Bronchial epithelial cell (primary cell): ENCODE measurements around the gene NOTCH1. TPM values are rescaled to one million over a fixed set of nuclear protein-coding genes. Genes with fewer than 3 reads are reported as not detected.

Source experiments
- DNase-seq: peaks from one replicate; pipeline ENCODE4 v3.0.0-alpha.2; 2010; ENCODE audit warnings: low read depth
- FAIRE-seq: peaks from 2 replicates; lab custom pipeline; 2011; peaks lifted over from hg19 to GRCh38; lab: Jason Lieb, UNC
- H3K27me3 ChIP-seq: 2 replicates; pipeline ENCODE4 v1.5.1; 2011; ENCODE audit warnings: low read length; ENCODE audit not compliant: control insufficient read depth, insufficient read depth
- H3K36me3 ChIP-seq: 2 replicates; pipeline ENCODE4 v1.5.1; 2011; ENCODE audit warnings: low read length; ENCODE audit not compliant: control insufficient read depth, insufficient read depth
- H3K4me3 ChIP-seq: 2 replicates; pipeline ENCODE4 v1.5.1; 2011; ENCODE audit warnings: mild to moderate bottlenecking, low read depth, low read length, control low read depth
- CTCF ChIP-seq: IDR thresholded peaks from 2 replicates; pipeline ENCODE4 v1.5.1; 2011; ENCODE audit warnings: mild to moderate bottlenecking, moderate library complexity, low read length, control low read depth, inconsistent platforms; ENCODE audit not compliant: insufficient read depth, severe bottlenecking
- total RNA-seq: library from RNA; depleted of rRNA; stranded (reverse); fragments of >200 nt; gene quantifications from 2 replicates; pipeline ENCODE4 v1.2.1, GENCODE V29; 2014

Gene NOTCH1
- total RNA-seq, 1 donor from 2014 or later: 70.0 TPM

GRCh38 chr9:136519263-136520052 is 26.4 kb downstream of the NOTCH1 start:
- FAIRE-seq (no peak), DNase-seq (no peak)
- Histone ChIP-seq H3K36me3 (peaks cover 84% of the 10 kb centered on the region), H3K27me3 (no peaks in the 10 kb centered on the region), H3K4me3 (no peak overlapping the region)
- TF ChIP-seq CTCF: no peak

- no peak for TF ChIP-seq CTCF
- Histone ChIP-seq H3K27me3 (no peaks in the 10 kb centered on the region), H3K36me3 (peaks cover 82% of the 10 kb centered on the region), H3K4me3 (no peak overlapping the region)
- FAIRE-seq: no peak
- DNase-seq: no peak
Measured at GRCh38 chr9:136518623-136519022, 27.2 kb downstream of the NOTCH1 start.

- FAIRE-seq (no peak), DNase-seq (no peak)
- Histone ChIP-seq H3K4me3 (no peak overlapping the region), H3K27me3 (no peaks in the 10 kb centered on the region), H3K36me3 (peaks cover 81% of the 10 kb centered on the region)
- TF ChIP-seq CTCF: no peak
Measured at GRCh38 chr9:136517950-136518349, 27.9 kb downstream of the NOTCH1 start.

GRCh38 chr9:136517012-136517743 is 28.7 kb downstream of the NOTCH1 start:
- DNase-seq (no peak), FAIRE-seq (no peak)
- peaks cover 81% of the 10 kb centered on the region for H3K36me3 ChIP-seq
- no peak for TF ChIP-seq CTCF
- no peaks in the 10 kb centered on the region for H3K27me3 ChIP-seq
- H3K4me3 ChIP-seq: no peak overlapping the region

GRCh38 chr9:136516191-136516654 is 29.6 kb downstream of the NOTCH1 start:
- Histone ChIP-seq H3K27me3 (no peaks in the 10 kb centered on the region), H3K4me3 (no peak overlapping the region), H3K36me3 (peaks cover 87% of the 10 kb centered on the region)
- FAIRE-seq: no peak
- no peak for TF ChIP-seq CTCF
- no peak for DNase-seq
